Astrocyte (in vitro differentiated cells and primary cell): Measurements from ENCODE around the gene GRB7.

Source experiments
- CTCF ChIP-seq: IDR thresholded peaks from 2 replicates; pipeline ENCODE4 v1.5.1; 2011; ENCODE audit warnings: low read depth, mild to moderate bottlenecking, inconsistent platforms, low read length, moderate library complexity; ENCODE audit not compliant: insufficient read depth
- EZH2 ChIP-seq: IDR thresholded peaks from 2 replicates; pipeline ENCODE4 v1.6.1; 2012; ENCODE audit warnings: mild to moderate bottlenecking, low read length, inconsistent platforms; ENCODE audit not compliant: insufficient read depth

- no peak for TF ChIP-seq CTCF
- no peak for TF ChIP-seq EZH2
These were observed 20.7 kb upstream of the GRB7 start for GRCh38 chr17:39716879-39717536.
